Astrocyte (in vitro differentiated cells and primary cell): ENCODE results near the gene CES2. TPM values are rescaled to one million over a fixed set of nuclear protein-coding genes. Genes with fewer than 3 reads are reported as not detected.

Source experiments
- DNase-seq: peaks from one replicate; pipeline ENCODE4 v3.0.0-alpha.2; 2010; ENCODE audit warnings: low read depth
- FAIRE-seq: peaks from 2 replicates; lab custom pipeline; 2011; peaks lifted over from hg19 to GRCh38; lab: Jason Lieb, UNC
- H2AFZ ChIP-seq: 2 replicates; pipeline ENCODE4 v1.6.0; 2012; ENCODE audit warnings: low read depth, low read length, inconsistent platforms
- H3K27ac ChIP-seq: 2 replicates; pipeline ENCODE4 v1.5.1; 2011; ENCODE audit warnings: low read depth, low read length, inconsistent platforms
- H3K27me3 ChIP-seq: 2 replicates; pipeline ENCODE4 v1.6.0; 2011; ENCODE audit warnings: low read length, inconsistent platforms; ENCODE audit not compliant: insufficient read depth
- H3K36me3 ChIP-seq: 2 replicates; pipeline ENCODE4 v1.5.1; 2011; ENCODE audit warnings: low read length, inconsistent platforms; ENCODE audit not compliant: insufficient read depth
- H3K4me1 ChIP-seq: 2 replicates; pipeline ENCODE4 v1.5.1; 2011; ENCODE audit warnings: low read length, inconsistent platforms; ENCODE audit not compliant: insufficient read depth
- H3K4me2 ChIP-seq: 2 replicates; pipeline ENCODE4 v1.6.0; 2012; ENCODE audit warnings: low read length, inconsistent platforms
- H3K4me3 ChIP-seq: 2 replicates; pipeline ENCODE4 v1.5.1; 2011; ENCODE audit warnings: low read depth, mild to moderate bottlenecking, low read length, inconsistent platforms; ENCODE audit not compliant: insufficient read depth
- H3K79me2 ChIP-seq: 2 replicates; pipeline ENCODE4 v1.6.0; 2012; ENCODE audit warnings: mild to moderate bottlenecking, low read length, inconsistent platforms; ENCODE audit not compliant: insufficient read depth
- H3K9ac ChIP-seq: 2 replicates; pipeline ENCODE4 v1.6.0; 2012; ENCODE audit warnings: mild to moderate bottlenecking, low read length, inconsistent platforms
- H3K9me3 ChIP-seq: 2 replicates; pipeline ENCODE4 v1.5.1; 2012; ENCODE audit warnings: low read depth, mild to moderate bottlenecking, low read length, inconsistent platforms; ENCODE audit not compliant: insufficient read depth
- H4K20me1 ChIP-seq: 2 replicates; pipeline ENCODE4 v1.6.0; 2012; ENCODE audit warnings: low read length, inconsistent platforms; ENCODE audit not compliant: insufficient read depth
- H3K27ac Mint-ChIP-seq: one replicate; pipeline ENCODE4 v1.8.0; 2021; ENCODE audit warnings: mild to moderate bottlenecking, mixed read lengths; ENCODE audit not compliant: unreplicated experiment
- H3K27me3 Mint-ChIP-seq: one replicate; pipeline ENCODE4 v1.8.0; 2021; ENCODE audit warnings: low read depth, mixed read lengths; ENCODE audit not compliant: unreplicated experiment
- H3K36me3 Mint-ChIP-seq: one replicate; pipeline ENCODE4 v1.8.0; 2021; ENCODE audit warnings: low read depth, mixed read lengths; ENCODE audit not compliant: unreplicated experiment
- H3K4me1 Mint-ChIP-seq: one replicate; pipeline ENCODE4 v1.8.0; 2021; ENCODE audit warnings: low read depth, mixed read lengths; ENCODE audit not compliant: unreplicated experiment
- H3K4me3 Mint-ChIP-seq: one replicate; pipeline ENCODE4 v1.8.0; 2021; ENCODE audit warnings: mild to moderate bottlenecking, moderate library complexity, mixed read lengths; ENCODE audit not compliant: unreplicated experiment
- H3K9me3 Mint-ChIP-seq: one replicate; pipeline ENCODE4 v1.8.0; 2021; ENCODE audit warnings: mild to moderate bottlenecking, mixed read lengths; ENCODE audit not compliant: unreplicated experiment
- EZH2 ChIP-seq: IDR thresholded peaks from 2 replicates; pipeline ENCODE4 v1.6.1; 2012; ENCODE audit warnings: mild to moderate bottlenecking, low read length, inconsistent platforms; ENCODE audit not compliant: insufficient read depth
- total RNA-seq: library from RNA; stranded (reverse); gene quantifications from 2 replicates; pipeline ENCODE4 v1.2.1, GENCODE V29; 2021
- TF ChIP-seq, protein P1 (sequence below): IDR thresholded peaks from 2 replicates; pipeline ENCODE4 v1.5.1; 2011; ENCODE audit warnings: low read depth, mild to moderate bottlenecking, inconsistent platforms, low read length, moderate library complexity; ENCODE audit not compliant: insufficient read depth

Gene CES2
- total RNA-seq, 1 donor from 2014 or later, result 28.8 TPM

DNA sequence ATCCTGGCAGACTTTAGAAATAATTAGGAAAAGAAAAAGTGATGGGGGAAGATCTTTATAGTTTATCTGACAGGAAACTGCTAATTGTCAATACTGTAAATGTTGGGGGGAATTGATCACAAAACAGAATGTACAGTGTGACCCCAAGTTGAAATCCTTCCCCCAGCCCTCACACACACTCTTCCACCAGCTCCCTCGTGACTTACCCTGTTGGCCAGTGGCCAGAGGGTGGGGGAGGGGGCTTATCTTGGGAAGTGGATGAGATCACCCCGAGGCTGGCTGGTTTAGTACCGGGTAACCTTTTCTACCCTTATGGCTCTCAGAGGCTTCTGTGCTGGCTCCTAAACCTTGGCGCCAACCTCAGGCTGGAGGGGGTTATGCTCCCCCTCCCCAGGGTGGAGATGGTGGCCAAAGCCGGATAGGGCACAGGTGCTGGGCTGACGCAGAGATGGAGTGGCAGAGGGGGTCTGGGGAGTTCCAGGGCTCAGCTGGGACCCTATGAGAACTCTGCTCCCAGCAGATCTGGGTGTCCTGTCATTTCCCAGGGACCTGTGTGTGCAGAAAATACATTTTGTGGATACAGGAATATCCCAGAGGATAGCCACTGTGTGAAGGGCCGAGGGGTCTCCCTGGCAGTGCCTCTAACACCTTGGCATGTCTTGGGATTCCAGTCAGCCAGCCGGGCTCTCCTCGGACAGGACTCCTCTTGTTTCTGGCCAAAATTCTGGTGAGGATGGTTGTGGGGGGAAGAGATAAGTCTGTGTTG, 35.2 kb upstream of the CES2 start:
- peak; percentile 35 for DNase-seq
- H3K9me3 Mint-ChIP-seq, result peaks cover 3% of the 10 kb centered on the region
- Histone ChIP-seq H3K9me3 (no peaks in the 10 kb centered on the region), H3K27me3 (no peaks in the 10 kb centered on the region), H3K4me1 (peaks cover 12% of the 10 kb centered on the region), H3K79me2 (no peaks in the 10 kb centered on the region), H4K20me1 (no peaks in the 10 kb centered on the region), H3K36me3 (no peaks in the 10 kb centered on the region), H3K4me2 (peak overlapping the region; percentile 58), H3K4me3 (no peak overlapping the region), H3K9ac (peak overlapping the region; percentile 33), H3K27ac (no peak overlapping the region), H2AFZ (no peak overlapping the region)
- no peaks in the 10 kb centered on the region for H3K36me3 Mint-ChIP-seq
- H3K27me3 Mint-ChIP-seq, result peaks cover 8% of the 10 kb centered on the region
- H3K27ac Mint-ChIP-seq, result peak overlapping the region; percentile 63
- H3K4me3 Mint-ChIP-seq, result peak overlapping the region; percentile 45
- no peak for FAIRE-seq
- TF ChIP-seq EZH2, result no peak
- TF ChIP-seq, protein P1, sequence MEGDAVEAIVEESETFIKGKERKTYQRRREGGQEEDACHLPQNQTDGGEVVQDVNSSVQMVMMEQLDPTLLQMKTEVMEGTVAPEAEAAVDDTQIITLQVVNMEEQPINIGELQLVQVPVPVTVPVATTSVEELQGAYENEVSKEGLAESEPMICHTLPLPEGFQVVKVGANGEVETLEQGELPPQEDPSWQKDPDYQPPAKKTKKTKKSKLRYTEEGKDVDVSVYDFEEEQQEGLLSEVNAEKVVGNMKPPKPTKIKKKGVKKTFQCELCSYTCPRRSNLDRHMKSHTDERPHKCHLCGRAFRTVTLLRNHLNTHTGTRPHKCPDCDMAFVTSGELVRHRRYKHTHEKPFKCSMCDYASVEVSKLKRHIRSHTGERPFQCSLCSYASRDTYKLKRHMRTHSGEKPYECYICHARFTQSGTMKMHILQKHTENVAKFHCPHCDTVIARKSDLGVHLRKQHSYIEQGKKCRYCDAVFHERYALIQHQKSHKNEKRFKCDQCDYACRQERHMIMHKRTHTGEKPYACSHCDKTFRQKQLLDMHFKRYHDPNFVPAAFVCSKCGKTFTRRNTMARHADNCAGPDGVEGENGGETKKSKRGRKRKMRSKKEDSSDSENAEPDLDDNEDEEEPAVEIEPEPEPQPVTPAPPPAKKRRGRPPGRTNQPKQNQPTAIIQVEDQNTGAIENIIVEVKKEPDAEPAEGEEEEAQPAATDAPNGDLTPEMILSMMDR, result no peak
- peaks cover 31% of the 10 kb centered on the region for H3K4me1 Mint-ChIP-seq

DNA sequence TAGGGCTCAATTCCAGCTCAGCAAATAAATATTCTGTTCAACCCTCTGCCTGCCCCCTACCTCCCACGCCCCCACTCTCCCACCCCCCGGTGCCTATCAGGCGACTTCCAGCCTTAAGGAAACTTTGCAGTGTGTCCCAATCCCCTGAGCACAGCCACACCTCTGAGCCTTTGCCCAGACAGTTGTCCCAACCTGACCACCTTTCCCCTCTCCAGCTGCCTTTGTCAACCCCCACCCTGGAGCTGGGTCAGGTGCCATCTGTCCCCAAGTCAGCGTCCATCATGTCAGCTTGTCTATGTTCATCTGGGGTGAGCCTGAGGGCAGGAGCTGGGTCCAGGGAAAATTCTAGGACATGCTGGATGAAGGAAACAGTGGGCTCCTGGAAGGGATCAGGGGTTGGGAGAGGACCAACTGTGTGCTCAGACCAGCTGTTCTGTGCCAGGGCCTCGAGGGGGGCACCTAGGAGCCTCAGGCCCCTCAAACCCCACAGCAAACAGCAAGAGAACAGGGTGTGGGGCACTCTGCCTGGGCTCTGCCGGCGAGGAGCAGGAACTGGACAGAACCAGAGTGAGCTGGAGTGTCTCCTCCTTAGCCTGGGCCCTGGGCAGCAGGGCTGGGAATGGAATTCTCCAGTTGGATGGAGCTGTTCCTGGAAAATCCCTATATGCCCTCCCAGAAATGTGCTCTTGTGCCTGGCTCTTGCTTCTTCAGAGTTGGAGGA, 34.4 kb upstream of the CES2 start:
- Mint-ChIP-seq H3K27ac (peak overlapping the region; percentile 47), H3K27me3 (peaks cover 8% of the 10 kb centered on the region), H3K9me3 (peaks cover 3% of the 10 kb centered on the region), H3K4me1 (peaks cover 34% of the 10 kb centered on the region), H3K4me3 (no peak overlapping the region), H3K36me3 (no peaks in the 10 kb centered on the region)
- no peak overlapping the region for H3K9ac ChIP-seq
- H3K27ac ChIP-seq, result no peak overlapping the region
- no peaks in the 10 kb centered on the region for H4K20me1 ChIP-seq
- no peaks in the 10 kb centered on the region for H3K36me3 ChIP-seq
- peak overlapping the region; percentile 58 for H3K4me2 ChIP-seq
- DNase-seq, result no peak
- no peaks in the 10 kb centered on the region for H3K9me3 ChIP-seq
- FAIRE-seq, result no peak
- H3K4me1 ChIP-seq, result peaks cover 12% of the 10 kb centered on the region
- no peak overlapping the region for H3K4me3 ChIP-seq
- no peak overlapping the region for H2AFZ ChIP-seq
- no peaks in the 10 kb centered on the region for H3K27me3 ChIP-seq
- H3K79me2 ChIP-seq, result no peaks in the 10 kb centered on the region
- TF ChIP-seq EZH2, result no peak
- TF ChIP-seq, protein P1, result no peak
